Measurements from ENCODE around the gene ASIC2. TPM values are rescaled to one million over a fixed set of nuclear protein-coding genes. Genes with fewer than 3 reads are reported as not detected.

The ASIC2 gene
- total RNA-seq, 1 experiment from 2014 or later, result not detected

- TF ChIP-seq CTCF (IDR thresholded peaks at IDR 0.05; ENCODE audit: insufficient read depth in 1 of 2, low read depth in 1 of 2, low read length in 1 of 2, severe bottlenecking in 1 of 2, unreplicated experiment in 1 of 2), result no peak
- BruUV-seq (replicated peaks), result no TSS peak
- no peaks in the 10 kb centered on the region for H3K27me3 ChIP-seq (replicated peaks; ENCODE audit: control insufficient read depth, insufficient read depth, low read length)
- Mint-ChIP-seq H3K36me3 (ENCODE audit: insufficient read depth, unreplicated experiment) (no peaks in the 10 kb centered on the region), H3K9me3 (ENCODE audit: unreplicated experiment) (peaks cover 10% of the 10 kb centered on the region), H3K4me1 (ENCODE audit: low read depth, unreplicated experiment) (no peaks in the 10 kb centered on the region), H3K4me3 (ENCODE audit: unreplicated experiment) (no peak overlapping the region), H3K27ac (ENCODE audit: unreplicated experiment) (no peak overlapping the region), H3K27me3 (ENCODE audit: insufficient read depth, unreplicated experiment) (peaks cover 37% of the 10 kb centered on the region)
- intact Hi-C loops (cut with micrococcal nuclease; ENCODE audit: unreplicated experiment), result no loop called here
- no peaks in the 10 kb centered on the region for H3K9me3 ChIP-seq
- POLR2A ChIA-PET, result no interaction called here
- no peaks in the 10 kb centered on the region for H3K4me1 ChIP-seq
- H3K36me3 ChIP-seq (ENCODE audit: control insufficient read depth, insufficient read depth, low read length), result no peaks in the 10 kb centered on the region
- no peak for DNase-seq
- CTCF ChIA-PET, result no interaction called here
- no peak overlapping the region for H3K4me3 ChIP-seq (ENCODE audit: low read depth, low read length)
Observed at GRCh38 chr17:33303254-33303653, 10.2 kb upstream of the ASIC2 start.

GRCh38 chr17:33302394-33302793 is 9.3 kb upstream of the ASIC2 start:
- intact Hi-C loops (cut with micrococcal nuclease; ENCODE audit: unreplicated experiment), result no loop called here
- Histone ChIP-seq H3K4me1 (no peaks in the 10 kb centered on the region), H3K9me3 (no peaks in the 10 kb centered on the region), H3K4me3 (ENCODE audit: low read depth, low read length) (no peak overlapping the region), H3K27me3 (replicated peaks; ENCODE audit: control insufficient read depth, insufficient read depth, low read length) (no peaks in the 10 kb centered on the region), H3K36me3 (ENCODE audit: control insufficient read depth, insufficient read depth, low read length) (no peaks in the 10 kb centered on the region)
- CTCF ChIA-PET, result no interaction called here
- Mint-ChIP-seq H3K4me1 (ENCODE audit: low read depth, unreplicated experiment) (no peaks in the 10 kb centered on the region), H3K36me3 (ENCODE audit: insufficient read depth, unreplicated experiment) (no peaks in the 10 kb centered on the region), H3K9me3 (ENCODE audit: unreplicated experiment) (peaks cover 10% of the 10 kb centered on the region), H3K27me3 (ENCODE audit: insufficient read depth, unreplicated experiment) (peaks cover 35% of the 10 kb centered on the region), H3K4me3 (ENCODE audit: unreplicated experiment) (no peak overlapping the region), H3K27ac (ENCODE audit: unreplicated experiment) (no peak overlapping the region)
- TF ChIP-seq CTCF (IDR thresholded peaks at IDR 0.05; ENCODE audit: insufficient read depth in 1 of 2, low read depth in 1 of 2, low read length in 1 of 2, severe bottlenecking in 1 of 2, unreplicated experiment in 1 of 2), result no peak
- no TSS peak for BruUV-seq (replicated peaks)
- POLR2A ChIA-PET, result no interaction called here
- DNase-seq, result no peak

GRCh38 chr17:33300241-33300640 is 7.1 kb upstream of the ASIC2 start:
- peaks cover 32% of the 10 kb centered on the region for H3K27me3 Mint-ChIP-seq (ENCODE audit: insufficient read depth, unreplicated experiment)
- no peak overlapping the region for H3K27ac Mint-ChIP-seq (ENCODE audit: unreplicated experiment)
- ChIA-PET CTCF (no interaction called here), POLR2A (no interaction called here)
- DNase-seq, result no peak
- H3K9me3 Mint-ChIP-seq (ENCODE audit: unreplicated experiment), result peaks cover 10% of the 10 kb centered on the region
- H3K4me3 ChIP-seq (ENCODE audit: low read depth, low read length), result no peak overlapping the region
- H3K9me3 ChIP-seq, result no peaks in the 10 kb centered on the region
- TF ChIP-seq CTCF (IDR thresholded peaks at IDR 0.05; ENCODE audit: insufficient read depth in 1 of 2, low read depth in 1 of 2, low read length in 1 of 2, severe bottlenecking in 1 of 2, unreplicated experiment in 1 of 2), result no peak
- H3K36me3 ChIP-seq (ENCODE audit: control insufficient read depth, insufficient read depth, low read length), result no peaks in the 10 kb centered on the region
- no peaks in the 10 kb centered on the region for H3K27me3 ChIP-seq (replicated peaks; ENCODE audit: control insufficient read depth, insufficient read depth, low read length)
- H3K4me3 Mint-ChIP-seq (ENCODE audit: unreplicated experiment), result no peak overlapping the region
- intact Hi-C loops (cut with micrococcal nuclease; ENCODE audit: unreplicated experiment), result no loop called here
- no peaks in the 10 kb centered on the region for H3K4me1 Mint-ChIP-seq (ENCODE audit: low read depth, unreplicated experiment)
- no peaks in the 10 kb centered on the region for H3K36me3 Mint-ChIP-seq (ENCODE audit: insufficient read depth, unreplicated experiment)
- H3K4me1 ChIP-seq, result 0 out of 2 replicates have a peak, but pooled peaks cover 4% of the 10 kb centered on the region
- BruUV-seq (replicated peaks), result no TSS peak

Data from Caco-2 (cell line).